Stimulated activated CD8-positive, alpha-beta memory T cell treated with anti-CD3 and anti-CD28 coated beads, Interleukin-7, amount 100 ng/mL, for 1 hour (primary cell): Measurements from ENCODE around the gene MAGI1.

Source experiments
- DNase-seq, 2 donors: peaks; one replicate each; pipeline ENCODE4 v3.0.0-alpha.2; 2020; ENCODE audit warnings: low read depth in 2 of 2

The MAGI1 gene

DNA sequence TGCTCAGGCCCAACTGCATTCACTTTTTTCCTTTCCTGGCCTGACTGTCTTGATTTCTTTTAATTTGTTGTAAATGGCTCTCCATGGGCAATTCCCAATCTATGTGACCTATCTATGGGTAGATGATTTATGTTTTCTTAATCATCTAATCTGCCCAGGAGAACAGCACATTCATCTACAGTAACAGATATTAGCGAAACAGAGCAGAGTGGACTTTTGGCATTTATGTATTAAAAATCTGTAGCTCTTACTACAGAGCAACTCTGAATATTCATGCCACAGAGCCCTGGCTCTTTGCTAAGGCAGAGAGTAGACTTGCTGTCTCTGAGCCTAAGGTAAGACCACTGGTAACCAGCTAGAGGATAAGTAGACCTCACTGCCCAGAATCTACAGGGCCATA lies 676.0 kb downstream of the MAGI1 start:
- no peak for DNase-seq

- no peak for DNase-seq
Measured at GRCh38 chr3:65361448-65361847, 677.3 kb downstream of the MAGI1 start.

GRCh38 chr3:65356331-65357248 lies 682.1 kb downstream of the MAGI1 start:
- no peak for DNase-seq

- DNase-seq, result no peak
Measured at GRCh38 chr3:65354880-65355279, 683.8 kb downstream of the MAGI1 start.

- DNase-seq, result no peak
Measured at GRCh38 chr3:65352951-65353350, 685.8 kb downstream of the MAGI1 start.

GRCh38 chr3:65351753-65352152 lies 687.0 kb downstream of the MAGI1 start:
- DNase-seq, result no peak

DNA sequence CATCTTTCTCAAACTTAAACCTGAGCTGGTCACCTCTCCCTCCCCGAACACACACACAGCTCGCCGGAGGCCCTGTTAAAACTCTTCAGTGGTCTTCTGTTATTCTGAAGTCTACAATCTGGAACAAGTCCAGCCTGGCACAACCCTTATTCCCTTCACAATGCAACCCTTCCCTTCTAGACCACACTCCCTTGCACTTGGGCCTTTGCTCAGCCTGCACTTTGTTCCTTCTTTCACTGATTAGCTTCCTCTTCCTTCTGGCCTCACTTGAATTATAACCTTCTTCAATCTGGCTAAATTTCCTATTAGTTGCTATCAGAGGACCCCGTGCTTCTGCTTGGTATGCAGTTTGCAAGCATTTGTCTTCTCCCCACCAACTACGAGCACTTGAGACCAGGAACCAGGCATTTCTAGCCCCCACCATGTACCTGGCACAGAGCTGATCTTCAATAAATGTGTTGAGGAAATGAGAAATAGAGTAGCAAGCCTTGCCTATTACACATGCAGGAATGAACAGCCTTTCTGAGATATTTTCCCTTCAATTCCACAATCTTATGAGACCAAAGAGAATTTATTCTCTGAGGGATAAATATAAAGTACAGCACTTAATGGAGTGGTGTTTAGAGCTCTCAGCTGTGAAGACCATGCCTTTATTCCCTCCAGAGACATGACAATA lies 687.8 kb downstream of the MAGI1 start:
- no peak for DNase-seq

DNA sequence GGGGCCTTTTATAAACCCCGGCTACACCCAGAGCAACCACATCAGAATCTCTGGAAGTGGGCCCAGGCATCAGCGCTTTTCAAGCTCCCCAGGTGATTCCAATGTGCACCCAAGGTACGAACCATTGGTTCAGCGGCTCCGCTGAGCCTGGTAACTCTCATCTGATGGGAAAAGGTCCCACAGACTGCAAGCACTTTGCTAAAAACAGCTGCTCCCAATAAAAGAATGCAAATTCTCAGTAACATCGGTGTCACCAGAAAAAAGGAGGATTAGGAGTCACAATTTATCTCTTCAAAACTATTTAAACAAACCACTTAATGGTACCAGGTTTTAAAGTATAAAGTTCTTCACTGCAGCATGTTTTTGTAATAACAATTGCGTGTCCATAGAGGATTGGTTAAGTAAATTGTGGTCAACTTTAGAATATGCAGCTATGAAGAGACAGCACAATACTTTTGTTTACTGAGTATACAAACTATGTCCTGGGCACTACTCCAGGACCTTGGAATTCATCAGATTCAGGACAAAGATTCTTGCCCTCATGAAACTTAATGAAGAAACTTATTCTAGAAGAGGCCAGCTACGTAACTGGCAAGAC lies 690.2 kb downstream of the MAGI1 start:
- DNase-seq, result no peak

- no peak for DNase-seq
Measured at GRCh38 chr3:65347166-65347565, 691.6 kb downstream of the MAGI1 start.

- no peak for DNase-seq
Measured at GRCh38 chr3:65344846-65345245, 693.9 kb downstream of the MAGI1 start.

GRCh38 chr3:65344444-65344843 lies 694.3 kb downstream of the MAGI1 start:
- no peak for DNase-seq

DNA sequence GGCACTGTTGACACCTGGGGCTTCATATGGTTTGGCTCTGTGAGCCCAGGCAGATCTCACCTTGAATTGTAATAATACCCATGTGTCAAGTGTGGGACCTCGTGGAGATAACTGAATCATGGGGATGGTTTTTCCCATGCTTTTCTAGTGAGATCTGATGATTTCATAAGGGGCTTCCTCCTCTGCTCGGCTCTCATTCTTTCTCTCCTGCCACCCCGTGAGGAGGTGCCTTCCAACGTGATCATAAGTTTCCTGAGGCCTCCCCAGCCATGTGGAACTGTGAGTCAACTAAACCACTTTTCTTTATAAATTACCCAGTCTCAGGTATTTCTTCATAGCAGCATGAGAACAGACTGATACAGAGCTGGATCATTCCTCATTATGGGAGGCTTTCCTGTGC lies 695.0 kb downstream of the MAGI1 start:
- DNase-seq, result no peak

DNA sequence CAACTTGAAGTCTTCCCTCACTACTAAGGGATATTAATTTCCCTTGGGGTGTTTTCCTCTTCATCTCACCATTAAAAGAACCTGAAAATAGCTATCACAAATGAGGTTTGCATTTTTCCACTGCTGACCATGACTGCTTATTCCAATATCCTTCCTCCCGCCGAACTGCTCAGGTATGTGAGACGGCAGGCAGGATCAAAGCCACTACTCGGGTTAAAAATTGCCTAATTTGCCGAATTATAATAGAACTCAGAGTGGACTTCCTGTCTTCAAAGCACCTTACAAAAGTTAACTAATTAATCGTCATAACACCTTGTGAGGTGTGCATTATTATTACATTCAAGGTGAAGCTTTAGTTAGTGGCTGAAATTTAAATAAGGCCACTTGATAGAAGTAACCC lies 695.7 kb downstream of the MAGI1 start:
- no peak for DNase-seq

GRCh38 chr3:65342084-65342683 lies 696.5 kb downstream of the MAGI1 start:
- DNase-seq, result no peak

DNA sequence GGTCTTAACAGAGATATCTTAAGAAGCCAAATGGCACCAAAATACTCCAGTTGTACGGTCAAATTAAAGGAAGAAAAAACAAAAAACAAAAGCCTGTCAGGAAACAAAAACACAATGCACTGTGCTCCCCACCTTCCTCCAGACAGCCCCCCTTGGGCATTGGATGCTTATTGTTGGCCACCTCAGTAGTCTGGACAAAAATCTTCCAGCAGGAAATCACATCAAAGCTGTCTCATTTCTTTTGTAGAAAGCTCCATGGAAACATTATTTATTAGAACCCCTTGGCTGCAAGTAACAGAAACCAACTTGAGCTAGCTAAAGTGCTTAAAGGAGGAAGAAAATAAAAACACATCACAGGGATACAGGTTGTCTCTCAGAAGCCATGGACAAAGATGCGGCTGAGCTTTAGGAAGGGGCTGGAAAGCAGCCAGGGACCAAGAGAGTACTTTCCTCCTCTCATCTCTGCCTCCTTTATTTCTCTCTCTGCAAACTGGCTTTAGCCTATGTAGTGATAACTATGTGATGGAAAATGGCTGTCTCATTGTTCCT lies 699.5 kb downstream of the MAGI1 start:
- no peak for DNase-seq

GRCh38 chr3:65338571-65338970 lies 700.1 kb downstream of the MAGI1 start:
- no peak for DNase-seq

DNA sequence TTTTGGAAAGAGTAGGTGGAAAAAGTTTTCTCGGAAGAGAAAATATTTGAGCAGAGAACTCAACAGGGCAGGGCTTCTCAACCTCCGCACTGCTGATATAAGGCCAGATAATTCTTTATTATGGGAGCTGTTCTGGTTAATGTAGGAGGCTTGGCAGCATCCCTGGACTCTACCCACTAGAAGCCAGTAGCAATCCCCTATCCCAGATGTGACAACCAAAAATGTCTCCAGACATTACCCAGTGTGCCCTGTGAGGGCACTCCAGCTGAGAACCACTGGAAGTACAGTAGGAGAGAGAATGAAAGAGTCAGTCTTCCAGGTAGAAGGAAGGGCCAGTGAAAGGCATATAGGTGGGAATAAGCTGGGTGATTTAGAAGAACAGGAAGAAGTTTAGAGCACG lies 703.1 kb downstream of the MAGI1 start:
- no peak for DNase-seq

- DNase-seq, result no peak
Measured at GRCh38 chr3:65334045-65334665, 704.6 kb downstream of the MAGI1 start.

DNA sequence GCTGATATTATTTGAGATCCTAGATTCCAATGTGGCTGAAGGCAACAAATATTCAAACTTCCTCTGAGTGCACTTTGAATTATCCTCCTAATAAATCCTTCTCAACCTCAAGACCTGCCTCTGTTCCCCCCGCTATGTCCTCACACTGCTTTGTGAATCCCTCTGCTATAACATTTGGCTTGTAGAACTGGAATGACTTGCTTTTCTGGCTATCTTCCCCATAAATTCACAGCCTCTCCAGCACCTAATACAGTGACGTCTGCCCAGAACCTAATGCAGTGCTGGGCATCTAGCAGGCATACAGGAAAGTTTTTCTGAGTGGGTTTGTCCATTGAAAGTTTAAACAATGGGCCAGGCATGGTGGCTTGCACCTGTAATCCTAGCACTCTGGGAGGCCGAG lies 707.0 kb downstream of the MAGI1 start:
- no peak for DNase-seq

DNA sequence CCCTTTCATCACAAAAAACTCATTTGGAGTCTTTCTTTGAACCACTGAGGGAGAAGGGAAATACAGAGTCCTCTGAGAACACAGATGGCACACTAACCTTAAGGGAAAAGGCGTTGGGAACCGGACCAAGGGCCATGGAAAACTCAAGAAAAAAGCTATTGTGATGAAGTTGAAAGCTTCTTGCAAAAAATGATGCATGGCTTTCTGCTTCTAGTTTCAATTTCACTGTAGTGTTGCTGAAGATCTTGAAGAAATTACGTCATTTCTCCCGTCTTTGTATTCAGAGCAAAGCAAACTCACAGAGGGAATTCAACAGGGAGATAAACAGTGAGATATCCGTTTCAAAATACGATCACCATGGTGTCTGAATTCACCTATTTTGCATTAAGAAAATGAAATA lies 708.6 kb downstream of the MAGI1 start:
- DNase-seq, result no peak

- no peak for DNase-seq
Measured at GRCh38 chr3:65328148-65328547, 710.6 kb downstream of the MAGI1 start.

DNA sequence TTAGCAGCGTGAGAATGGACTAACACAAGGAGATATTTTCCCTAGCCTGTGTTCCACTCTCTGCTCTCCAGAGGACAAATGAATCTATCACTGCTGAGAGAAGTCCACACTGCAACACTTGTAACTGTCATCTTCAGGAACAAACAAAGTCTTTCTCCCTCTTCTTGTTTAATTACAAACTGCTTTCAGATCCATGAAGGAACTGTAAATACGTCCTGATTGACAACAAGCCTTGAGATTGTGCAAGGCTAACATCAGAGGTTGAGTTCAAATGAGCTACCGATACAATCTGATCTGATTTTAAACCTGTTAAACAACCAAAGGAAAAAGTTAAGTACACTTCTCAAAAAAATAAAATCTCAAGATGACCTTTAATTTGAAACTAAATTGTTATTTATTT lies 712.1 kb downstream of the MAGI1 start:
- no peak for DNase-seq
